GM10266 (cell line): ENCODE data around the gene ADAMTS4.
A peak's percentile ranks its signal among the peaks of the same experiment; 100 is the strongest.

Experiments used
- DNase-seq: peaks from one replicate; pipeline ENCODE4 v3.0.0; 2012; ENCODE audit errors: extremely low spot score
- CTCF ChIP-seq: IDR thresholded peaks from 2 replicates; pipeline ENCODE4 v1.5.1; 2012; ENCODE audit warnings: mild to moderate bottlenecking, low read depth; ENCODE audit not compliant: control insufficient read depth, insufficient read depth; ENCODE audit errors: missing control alignments

The ADAMTS4 gene

DNA sequence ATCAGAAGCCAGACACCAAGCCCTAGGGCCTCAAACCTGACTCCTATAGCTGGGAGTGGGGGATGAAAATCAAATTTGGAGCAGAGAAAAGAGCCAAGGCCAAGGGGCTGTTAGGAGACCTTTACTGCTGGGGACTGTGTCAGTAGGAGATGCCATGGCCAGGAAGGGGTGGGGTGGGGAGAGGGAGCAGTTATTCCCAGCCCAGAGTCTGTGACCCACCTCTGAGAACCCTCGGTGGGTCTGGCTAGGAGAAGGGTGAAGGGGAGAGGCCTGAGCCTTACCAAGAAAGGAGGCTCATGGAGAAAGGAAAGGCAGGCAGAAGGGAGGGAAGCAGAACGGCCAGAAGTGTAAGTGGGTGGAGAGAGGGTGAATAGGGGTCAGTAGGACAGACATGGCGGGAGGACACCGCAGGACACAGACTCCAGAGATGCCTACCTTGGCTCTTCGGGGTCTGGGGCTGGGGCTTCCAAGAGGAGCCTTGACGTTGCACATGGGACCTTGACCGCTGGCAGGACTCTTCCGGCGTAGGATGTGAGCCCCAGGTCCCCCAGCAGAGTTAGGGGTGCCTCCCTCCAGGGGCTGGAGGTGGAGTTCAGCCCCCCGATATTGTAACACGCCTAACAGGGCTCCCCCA, 1.2 kb downstream of the ADAMTS4 start:
- no peak for TF ChIP-seq CTCF
- no peak for DNase-seq

DNA sequence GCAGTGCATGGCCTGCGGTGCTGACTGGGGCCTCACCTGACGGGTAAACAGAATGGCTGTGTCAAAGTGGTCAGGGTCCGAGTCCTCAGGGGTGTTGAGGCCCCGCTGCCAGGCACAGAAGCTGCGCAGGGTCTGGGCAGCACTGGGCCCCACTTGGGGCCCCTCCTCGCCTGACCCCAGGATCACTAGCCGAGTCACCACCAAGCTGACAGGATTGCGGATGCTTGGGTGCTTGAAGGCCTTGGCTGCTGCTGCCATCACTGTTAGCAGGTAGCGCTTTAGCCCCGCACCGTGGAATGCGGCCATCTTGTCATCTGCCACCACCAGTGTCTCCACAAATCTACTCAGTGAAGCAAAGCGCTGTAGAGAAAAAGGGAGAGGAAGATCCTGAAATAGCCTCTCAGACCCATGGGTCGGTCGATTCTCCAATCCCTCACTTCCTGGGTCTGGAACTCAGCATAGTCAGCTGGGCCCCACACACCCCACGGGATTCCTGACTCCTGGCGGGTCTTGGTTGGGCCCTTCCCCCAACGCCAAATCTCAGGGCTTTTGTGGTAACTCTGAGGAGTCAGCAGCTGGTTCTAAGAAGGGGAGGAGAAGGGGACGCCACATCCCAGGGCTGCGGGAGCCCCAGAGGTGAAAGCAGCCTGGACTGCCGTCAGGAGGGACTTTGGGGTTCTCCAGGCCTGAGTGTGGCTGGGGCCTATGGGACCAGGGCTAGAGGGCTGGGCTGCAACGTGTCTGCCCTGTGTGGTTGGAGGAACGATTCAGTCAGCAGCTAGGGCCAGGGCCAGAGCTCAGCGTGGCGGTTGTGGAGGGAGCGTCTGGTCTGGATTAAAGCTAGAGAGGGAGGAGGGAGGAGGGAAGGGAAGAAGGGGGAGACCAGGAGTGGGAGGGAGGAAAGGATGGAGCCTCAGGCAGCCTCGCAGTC, 2.1 kb downstream of the ADAMTS4 start:
- TF ChIP-seq CTCF = no peak
- DNase-seq = no peak

DNA sequence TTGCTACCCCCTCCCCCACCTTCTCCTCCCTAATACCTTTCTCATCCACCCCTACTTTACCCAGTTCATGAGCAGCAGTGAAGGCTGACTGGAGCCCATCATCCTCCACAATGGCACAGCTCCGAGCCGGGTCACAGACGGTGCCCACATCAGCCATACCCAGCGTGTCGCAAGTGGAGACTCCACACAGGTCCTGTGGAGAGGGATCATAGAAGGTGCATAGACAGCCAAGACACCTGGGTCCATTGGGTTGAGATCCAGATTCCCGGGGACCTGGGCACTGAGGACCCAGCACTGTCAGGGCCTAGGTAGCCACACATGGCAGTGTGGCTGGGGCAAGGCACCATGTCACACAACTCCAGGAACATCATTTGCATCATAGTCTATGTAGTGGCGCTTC, 2.7 kb downstream of the ADAMTS4 start:
- no peak for DNase-seq
- no peak for TF ChIP-seq CTCF

DNA sequence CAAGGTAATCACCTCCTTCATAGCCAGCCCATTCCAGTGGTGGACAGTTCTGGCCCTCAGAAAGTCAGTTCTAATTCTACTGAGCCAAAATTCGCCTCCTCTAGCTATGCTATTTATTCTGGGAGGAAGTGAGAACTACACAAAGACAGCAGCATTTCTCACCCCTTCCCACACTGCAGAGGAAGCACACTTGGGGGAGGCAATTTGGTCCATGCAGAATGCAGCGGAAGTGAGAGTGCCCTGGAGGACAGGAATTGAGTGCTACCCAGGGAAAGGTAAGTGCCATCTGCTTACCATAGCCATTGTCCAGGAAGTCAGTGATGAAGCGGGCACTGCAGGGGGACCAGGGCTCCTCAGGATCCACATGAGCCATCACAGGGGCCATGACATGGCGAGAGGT, 3.7 kb downstream of the ADAMTS4 start:
- no peak for TF ChIP-seq CTCF
- DNase-seq = no peak

DNA sequence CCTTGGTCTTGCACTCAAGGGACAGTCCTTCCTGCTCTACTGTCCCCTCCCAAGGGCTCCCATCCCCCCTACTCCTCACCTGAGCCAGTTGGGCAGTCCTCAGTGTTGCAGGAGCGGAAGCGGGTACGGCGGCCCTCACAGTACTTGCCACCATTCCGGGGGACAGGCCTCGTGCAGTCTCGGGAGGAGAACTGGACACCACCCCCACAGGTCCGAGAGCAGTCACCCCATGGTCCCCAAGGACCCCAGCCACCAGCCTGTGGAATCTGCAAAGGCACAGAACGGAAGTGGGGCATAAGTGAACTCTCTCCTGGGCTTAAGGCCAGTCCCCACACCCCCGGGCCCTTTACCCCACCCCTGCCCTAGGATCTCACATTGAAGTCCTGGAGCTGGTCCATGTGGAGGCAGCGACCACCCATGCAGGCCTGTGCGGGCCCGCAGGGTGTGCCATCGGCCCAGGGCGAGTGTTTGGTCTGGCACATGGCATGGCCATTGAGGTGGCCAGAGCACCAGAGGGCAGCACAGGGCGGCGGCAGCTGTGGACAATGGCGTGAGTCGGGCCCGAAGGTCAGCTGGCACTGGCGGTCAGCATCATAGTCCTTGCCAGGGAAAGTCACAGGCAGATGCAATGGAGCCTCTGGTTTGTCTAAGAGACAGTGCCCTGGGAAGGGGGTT, 5.2 kb downstream of the ADAMTS4 start:
- no peak for TF ChIP-seq CTCF
- no peak for DNase-seq

GRCh38 chr1:161192476-161193465, 6.1 kb downstream of the ADAMTS4 start:
- peak; percentile 96 for TF ChIP-seq CTCF
- peak; percentile 78 for DNase-seq
